ENCODE measurements around the gene INPP5E. TPM values are rescaled to one million over a fixed set of nuclear protein-coding genes. Genes with fewer than 3 reads are reported as not detected.

INPP5E gene
- total RNA-seq, 2 donors from 2014 or later, result 6.4 to 9.1 TPM

Other genes with a start within 250 kb of the INPP5E start
- under 1 TPM in 1 of 2 donors, not detected in 1; 0.16 TPM for gene LHX3, start 234.7 kb downstream of the INPP5E start, total RNA-seq
- gene QSOX2, start 194.0 kb downstream of the INPP5E start, total RNA-seq, result 1 to 10 TPM; 3.2 to 6.3 TPM
- gene CCDC187, start 135.8 kb downstream of the INPP5E start, total RNA-seq, result not detected
- 10 to 100 TPM; 39.4 to 44.5 TPM for gene GPSM1, start 112.3 kb downstream of the INPP5E start, total RNA-seq
- 10 to 100 TPM; 15.4 to 36.6 TPM for gene DNLZ, start 76.1 kb downstream of the INPP5E start, total RNA-seq
- gene CARD9, start 66.2 kb downstream of the INPP5E start, total RNA-seq, result 1 to 10 TPM in 1 of 2 donors, under 1 TPM in 1; 0.15 to 1.1 TPM
- 1 to 10 TPM; 2.5 to 4.4 TPM for gene SNAPC4, start 39.7 kb downstream of the INPP5E start, total RNA-seq
- gene ENTR1, start 29.2 kb downstream of the INPP5E start, total RNA-seq, result 10 to 100 TPM; 10.3 to 17.6 TPM
- gene PMPCA, start 29.2 kb downstream of the INPP5E start, total RNA-seq, result 10 to 100 TPM; 40.8 to 47.4 TPM
- gene SEC16A, start 43.2 kb upstream of the INPP5E start, total RNA-seq, result 10 to 100 TPM; 32.6 to 41.6 TPM
- gene NOTCH1, start 106.2 kb upstream of the INPP5E start, total RNA-seq, result 10 to 100 TPM; 14.2 to 39.7 TPM
- 100 to 1,000 TPM; 114 to 120 TPM for gene EGFL7, start 223.1 kb upstream of the INPP5E start, total RNA-seq
- 10 to 100 TPM; 71.9 to 81.9 TPM for gene AGPAT2, start 247.6 kb upstream of the INPP5E start, total RNA-seq